ENCODE measurements around the gene PDZRN3.

PDZRN3 gene

GRCh38 chr3:73448041-73448440 lies 176.7 kb downstream of the PDZRN3 start:
- DNase-seq = no peak

DNA sequence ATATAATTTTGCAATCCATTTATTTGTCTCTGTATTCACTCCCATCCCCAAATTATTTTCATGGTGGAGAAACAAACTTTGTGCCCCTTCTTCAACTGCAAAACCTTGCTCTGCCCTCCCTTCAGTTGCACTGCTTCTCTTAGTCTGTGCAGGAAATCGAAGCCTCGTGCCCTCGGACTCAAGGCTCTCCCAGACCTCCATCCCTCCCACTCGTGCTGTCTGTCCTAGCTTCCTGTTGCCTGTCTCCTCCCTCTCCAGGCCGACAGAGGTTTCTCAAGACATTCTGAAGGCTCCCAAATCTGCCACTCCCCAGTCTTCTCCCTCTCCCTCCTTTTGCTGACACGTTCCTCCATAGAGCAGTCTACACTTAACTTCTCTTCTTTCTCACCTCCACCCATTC lies 177.6 kb downstream of the PDZRN3 start:
- no peak for DNase-seq

DNA sequence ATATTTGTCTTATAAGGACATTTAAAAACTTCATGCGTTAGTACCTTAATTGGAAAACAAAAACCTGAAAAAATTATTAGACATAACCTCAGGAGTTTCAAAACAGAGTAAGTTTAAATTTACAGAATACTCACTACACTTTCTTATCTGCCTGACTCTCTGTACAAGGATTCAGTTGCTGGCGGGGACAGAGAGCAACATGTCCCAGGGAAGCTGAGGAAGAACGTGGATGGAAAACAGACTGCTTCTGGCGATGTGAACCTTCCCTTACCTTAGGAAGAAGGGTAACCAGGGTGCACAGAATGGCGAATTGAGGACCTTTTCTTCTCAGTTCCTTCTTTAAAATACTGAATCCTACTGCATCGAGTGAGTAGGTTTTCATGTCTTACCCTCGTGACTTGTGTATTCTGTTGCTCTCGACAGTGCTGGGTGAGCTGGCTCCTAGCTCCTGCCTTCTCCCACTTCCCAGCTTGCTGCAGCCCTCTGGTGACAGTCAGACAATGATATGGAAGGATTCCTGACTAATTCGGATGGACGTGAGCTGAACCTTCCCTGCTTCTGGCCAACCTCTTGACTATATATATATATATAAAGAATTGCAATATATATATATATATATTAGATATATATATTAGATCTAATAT lies 178.2 kb downstream of the PDZRN3 start:
- no peak for DNase-seq

GRCh38 chr3:73442886-73443285 lies 181.9 kb downstream of the PDZRN3 start:
- no peak for DNase-seq

DNA sequence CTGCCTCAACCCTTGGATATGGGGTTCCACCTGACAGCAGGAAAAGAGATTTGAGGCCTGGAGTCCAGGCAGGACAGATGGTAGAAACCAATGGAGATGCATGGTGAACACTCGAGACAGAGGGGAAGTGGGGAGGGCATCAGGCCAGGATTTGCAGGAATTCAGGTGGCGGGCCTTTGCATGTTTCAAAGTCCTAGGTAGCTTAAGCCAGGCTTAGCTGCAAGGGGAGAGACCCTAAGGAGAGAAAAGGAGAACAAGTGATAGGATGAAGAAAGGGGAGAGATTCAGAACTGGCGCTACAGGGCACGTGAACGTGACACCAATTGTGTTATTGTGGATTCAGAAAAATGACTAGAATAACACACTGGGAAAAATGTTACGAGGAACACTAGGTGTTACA lies 182.6 kb downstream of the PDZRN3 start:
- no peak for DNase-seq

DNA sequence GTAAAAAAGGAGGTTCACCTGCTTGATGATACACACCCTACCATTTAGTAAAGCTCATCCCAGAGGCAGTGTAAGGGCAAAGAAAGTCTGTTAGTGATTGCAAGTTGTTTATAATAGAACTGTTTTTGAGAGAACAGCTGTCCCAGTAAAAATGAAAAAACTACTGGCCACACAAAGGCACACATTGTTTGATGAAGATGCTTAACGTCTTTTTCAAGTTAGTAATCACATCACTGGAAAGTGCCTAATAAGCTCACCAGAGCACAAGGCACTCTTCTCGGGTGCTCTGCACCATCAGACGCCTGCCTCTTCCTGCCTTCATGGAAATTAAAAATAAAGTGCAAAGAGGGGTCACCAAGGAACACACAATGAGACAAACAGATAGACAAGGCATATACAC lies 186.9 kb downstream of the PDZRN3 start:
- no peak for DNase-seq

GRCh38 chr3:73435055-73435454 lies 189.7 kb downstream of the PDZRN3 start:
- DNase-seq = no peak

- no peak for DNase-seq
Observed at GRCh38 chr3:73433687-73434086, 191.1 kb downstream of the PDZRN3 start.

DNA sequence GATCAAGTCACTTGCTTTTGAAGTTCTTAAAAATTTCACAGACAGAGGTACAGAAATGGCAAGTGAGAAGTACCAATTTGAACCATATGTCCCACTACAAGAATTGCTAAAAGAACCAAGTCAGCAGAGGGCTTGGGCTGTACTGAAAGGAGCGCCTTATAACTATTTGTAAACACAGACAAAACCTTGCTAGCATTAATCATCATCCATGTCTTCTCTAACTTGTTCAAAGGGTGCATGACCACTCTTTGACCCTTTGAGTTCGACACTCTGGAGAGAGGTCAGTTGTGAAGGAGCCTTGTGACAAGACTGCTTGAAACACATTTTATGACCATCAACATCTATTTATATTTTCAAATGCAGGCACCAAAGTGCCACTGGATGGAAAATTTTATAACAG lies 191.7 kb downstream of the PDZRN3 start:
- no peak for DNase-seq

DNA sequence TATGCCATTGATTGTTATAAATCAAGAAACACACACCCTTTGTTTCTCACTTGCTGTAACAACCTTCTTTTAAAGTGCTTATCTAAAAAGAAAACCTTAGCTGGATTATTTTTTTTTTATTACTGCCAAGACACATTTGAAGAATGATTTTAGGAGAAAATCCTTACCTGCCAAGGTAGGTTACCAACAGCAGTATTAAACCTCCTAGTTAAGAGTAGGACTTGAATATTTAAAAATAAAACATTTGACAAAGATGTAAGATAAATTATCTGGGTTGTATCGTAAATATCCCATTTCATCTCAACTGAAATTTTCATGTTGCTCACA lies 192.1 kb downstream of the PDZRN3 start:
- DNase-seq = no peak

GRCh38 chr3:73432023-73432705 lies 192.6 kb downstream of the PDZRN3 start:
- no peak for DNase-seq

- DNase-seq = no peak
Observed at GRCh38 chr3:73431183-73431900, 193.4 kb downstream of the PDZRN3 start.

DNA sequence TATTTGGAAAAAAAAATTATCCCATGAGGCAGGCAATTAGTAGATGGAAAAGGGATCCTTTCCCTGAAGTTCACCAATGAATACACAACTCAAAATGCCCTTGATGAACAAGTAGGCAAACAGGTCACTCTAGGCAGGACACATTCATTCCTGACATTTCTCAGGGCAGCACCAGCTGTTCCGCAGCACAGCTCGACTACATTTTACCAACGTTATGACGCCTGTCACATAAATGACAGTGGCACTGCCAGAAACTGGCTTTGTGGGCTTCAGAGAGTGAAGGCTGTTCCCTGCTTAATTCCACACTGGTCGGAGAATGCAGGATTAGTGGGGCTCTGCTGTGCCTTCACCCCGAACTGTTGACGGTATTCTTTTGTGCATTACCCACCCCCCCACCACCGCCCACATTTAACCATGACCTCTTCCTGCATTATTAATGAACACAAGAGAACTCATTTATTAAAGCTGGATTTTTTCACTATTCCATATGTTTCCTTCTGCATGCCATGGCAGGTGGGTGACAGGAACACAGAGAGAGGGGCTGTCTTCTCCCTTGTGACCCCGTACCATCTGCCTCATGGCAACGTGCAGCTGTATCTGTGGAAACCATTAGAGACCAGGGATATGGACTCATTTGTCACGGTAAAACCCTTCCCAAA lies 197.6 kb downstream of the PDZRN3 start:
- DNase-seq = no peak

DNA sequence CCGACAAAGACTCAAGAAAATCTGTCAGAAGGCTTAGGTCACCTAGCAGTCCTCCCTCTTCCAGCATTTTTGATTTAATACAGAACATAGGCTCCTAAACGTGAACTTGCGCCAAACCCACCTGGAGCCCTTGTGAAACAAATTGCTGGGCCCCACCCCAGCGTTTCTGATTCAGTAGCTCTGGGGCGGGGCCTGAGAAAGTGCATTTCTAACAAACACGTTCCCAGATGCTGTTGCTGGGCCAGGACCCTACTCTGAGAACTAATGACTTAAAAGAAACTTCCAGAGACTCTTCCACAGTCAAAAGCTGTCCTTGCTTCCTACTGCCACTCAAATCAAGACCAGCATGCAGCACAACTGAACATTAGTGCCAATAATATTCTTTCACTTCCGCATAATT lies 198.1 kb downstream of the PDZRN3 start:
- DNase-seq = no peak

- no peak for DNase-seq
Observed at GRCh38 chr3:73423116-73423515, 201.6 kb downstream of the PDZRN3 start.

DNA sequence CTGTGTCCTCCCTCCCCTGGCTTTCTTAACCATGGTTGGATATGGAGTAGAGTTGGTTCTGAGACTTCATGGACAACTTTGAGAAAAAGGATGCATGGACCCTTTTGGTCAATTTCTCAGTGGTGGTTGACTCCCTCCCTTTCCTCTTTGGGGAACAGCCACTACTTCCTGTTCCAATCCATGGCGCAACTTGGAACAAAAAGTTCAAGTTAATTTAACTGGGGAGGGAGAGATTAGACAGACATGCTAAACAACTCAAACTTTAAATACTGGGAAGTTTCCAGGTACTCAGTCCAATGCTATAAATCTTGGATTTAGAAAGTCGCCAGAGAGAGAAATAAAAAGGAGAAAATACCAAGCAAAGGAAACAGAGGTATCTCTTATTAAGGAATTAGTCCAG lies 202.2 kb downstream of the PDZRN3 start:
- DNase-seq = no peak

GRCh38 chr3:73419942-73420341 lies 204.8 kb downstream of the PDZRN3 start:
- no peak for DNase-seq

DNA sequence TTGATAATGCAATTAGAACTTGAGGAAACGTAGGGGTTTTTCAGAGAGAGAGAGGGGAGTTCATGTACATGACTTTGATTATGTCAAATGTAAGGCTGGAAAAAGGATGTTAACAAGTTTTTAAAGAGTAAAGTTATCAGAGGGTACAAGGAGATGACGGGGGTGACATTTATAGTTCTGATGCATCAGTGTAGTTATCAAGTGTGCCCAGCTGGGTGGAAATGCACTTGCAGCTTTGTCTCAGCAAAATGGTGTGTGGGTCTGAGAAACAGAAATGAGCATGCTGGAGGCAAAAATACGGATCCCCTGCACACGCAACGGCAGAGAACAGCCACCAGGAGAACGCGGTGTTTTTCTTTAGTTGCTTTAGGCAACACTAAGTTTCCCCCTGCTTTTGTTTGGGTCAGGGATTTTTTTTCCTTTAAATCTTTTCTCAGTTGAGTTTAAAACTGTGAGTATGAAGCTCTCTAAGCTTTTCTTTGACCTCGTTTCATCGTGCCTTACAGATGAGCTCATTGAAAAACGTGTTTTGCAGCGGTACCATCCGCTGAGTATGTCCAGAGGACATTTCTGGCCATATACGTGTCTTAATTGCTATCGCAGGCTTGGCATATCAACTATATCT lies 205.4 kb downstream of the PDZRN3 start:
- DNase-seq = no peak

DNA sequence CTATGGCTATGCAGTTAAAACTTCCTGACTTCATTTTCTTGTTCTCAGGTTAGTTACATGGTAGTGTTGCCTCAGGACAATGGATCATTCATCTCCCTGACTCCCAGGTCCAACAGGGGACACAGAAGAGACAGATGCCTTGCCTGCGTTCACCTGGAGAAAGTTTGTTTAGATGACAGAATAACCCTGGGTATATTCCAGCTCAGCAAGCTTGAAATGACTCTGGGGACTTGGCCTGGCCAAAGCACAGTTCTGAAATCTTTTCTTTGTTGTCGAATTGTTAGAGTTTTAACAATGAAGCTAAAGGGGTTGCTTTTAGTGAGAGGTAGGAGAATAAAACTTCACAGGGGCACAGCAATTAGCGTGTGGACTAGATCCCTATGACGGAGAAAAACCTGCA lies 206.1 kb downstream of the PDZRN3 start:
- no peak for DNase-seq

DNA sequence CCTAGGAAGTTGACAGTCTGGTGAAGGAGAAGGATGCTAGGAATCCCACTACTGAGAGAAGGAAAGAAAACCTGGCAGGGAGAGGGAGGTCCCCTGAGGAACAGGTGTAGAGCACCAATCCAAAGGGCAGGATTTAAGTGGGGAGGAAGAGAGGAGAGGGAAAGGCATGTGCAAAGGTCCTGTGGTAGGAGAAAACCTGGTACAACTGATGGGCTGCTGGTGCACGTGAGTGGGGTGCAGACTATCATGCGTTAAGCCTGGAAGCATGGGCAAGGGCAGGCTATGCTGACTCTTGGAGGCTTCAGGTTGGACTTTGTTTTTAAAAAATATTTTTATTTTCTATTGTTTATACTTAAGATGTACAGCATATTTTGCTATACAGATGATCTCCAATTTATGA lies 209.6 kb downstream of the PDZRN3 start:
- DNase-seq = no peak

DNA sequence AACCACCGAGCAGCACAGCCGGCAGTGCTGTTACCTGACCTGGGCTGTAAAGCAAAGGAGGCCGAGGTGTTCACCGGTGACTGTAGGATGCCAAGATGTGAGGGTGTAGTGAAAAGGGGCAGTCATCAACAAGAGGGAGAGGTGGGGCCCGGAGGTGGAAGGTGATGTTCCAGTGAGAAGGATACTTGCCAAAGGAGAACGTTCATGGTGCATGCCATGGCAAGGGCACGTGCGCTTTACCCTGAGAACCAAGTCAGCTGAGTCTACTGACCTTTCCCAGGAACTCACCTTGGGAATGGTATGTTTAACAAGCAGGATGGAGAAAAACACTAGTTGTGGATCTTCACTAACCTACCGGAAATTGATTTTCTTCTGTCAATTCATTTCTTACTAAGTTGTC lies 211.1 kb downstream of the PDZRN3 start:
- DNase-seq = no peak

GRCh38 chr3:73411993-73412392 lies 212.7 kb downstream of the PDZRN3 start:
- no peak for DNase-seq

DNA sequence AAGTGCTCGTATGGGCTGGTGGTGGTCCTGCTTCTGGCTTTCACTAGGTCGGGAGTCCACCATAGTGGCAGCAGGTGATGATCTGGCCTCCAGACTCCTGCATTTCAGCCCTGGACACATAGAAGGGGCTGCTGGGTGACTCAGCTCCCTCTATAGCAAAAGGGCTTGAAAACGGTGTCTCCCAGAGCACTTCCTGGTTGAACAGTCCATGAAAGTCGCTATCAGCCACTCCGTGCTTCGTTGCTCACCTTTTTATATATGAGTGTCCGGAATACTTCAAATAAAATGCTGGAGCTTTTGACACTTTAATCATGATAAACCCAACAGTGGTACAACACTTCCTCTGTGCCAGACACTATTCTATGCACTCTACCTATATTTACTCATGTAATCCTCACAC lies 213.2 kb downstream of the PDZRN3 start:
- DNase-seq = no peak
